NCI-H748 (cell line): ENCODE measurements around the gene NFATC1.

Experiments used
- DNase-seq: peaks from one replicate; lab custom pipeline; 2025; ENCODE audit not compliant: unreplicated experiment; lab: John Stamatoyannopoulos, UW

NFATC1 gene

GRCh38 chr18:79519751-79520477 lies 124.2 kb downstream of the NFATC1 start:
- DNase-seq, result peak; percentile 48

DNA sequence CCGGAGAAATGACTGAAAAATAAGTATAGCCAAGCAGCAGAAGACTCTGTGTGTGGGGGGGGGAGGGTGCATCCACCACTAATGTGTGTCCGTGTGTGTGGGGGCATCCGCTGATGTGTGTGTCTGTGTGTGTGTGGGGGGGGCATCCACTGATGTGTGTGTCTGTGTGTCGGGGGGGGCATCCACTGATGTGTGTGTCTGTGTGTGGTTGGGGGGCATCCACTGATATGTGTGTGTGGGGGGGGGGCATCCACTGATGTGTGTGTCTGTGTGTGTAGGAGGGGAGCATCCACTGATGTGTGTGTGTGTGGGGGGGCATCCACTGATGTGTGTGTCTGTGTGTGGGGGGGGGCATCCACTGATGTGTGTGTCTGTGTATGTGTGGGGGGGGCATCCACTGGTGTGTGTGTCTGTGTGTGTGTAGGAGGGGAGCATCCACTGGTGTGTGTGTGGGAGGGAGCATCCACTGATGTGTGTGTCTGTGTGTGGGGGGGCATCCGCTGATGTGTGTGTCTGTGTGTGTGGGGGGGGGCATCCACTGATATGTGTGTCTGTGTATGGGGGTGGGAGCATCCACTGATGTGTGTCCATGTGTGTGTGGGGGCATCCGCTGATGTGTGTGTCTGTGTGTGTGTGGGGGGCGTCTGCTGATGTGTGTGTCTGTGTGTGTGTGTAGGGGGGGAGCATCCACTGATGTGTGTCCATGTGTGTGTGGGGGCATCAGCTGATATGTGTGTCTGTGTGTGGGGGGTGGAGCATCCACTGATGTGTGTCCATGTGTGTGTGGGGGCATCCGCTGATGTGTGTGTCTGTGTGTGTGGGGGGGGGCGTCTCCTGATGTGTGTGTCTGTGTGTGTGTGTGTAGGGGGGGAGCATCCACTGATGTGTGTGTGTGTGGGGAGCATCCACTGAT lies 125.0 kb downstream of the NFATC1 start:
- DNase-seq, result no peak

DNA sequence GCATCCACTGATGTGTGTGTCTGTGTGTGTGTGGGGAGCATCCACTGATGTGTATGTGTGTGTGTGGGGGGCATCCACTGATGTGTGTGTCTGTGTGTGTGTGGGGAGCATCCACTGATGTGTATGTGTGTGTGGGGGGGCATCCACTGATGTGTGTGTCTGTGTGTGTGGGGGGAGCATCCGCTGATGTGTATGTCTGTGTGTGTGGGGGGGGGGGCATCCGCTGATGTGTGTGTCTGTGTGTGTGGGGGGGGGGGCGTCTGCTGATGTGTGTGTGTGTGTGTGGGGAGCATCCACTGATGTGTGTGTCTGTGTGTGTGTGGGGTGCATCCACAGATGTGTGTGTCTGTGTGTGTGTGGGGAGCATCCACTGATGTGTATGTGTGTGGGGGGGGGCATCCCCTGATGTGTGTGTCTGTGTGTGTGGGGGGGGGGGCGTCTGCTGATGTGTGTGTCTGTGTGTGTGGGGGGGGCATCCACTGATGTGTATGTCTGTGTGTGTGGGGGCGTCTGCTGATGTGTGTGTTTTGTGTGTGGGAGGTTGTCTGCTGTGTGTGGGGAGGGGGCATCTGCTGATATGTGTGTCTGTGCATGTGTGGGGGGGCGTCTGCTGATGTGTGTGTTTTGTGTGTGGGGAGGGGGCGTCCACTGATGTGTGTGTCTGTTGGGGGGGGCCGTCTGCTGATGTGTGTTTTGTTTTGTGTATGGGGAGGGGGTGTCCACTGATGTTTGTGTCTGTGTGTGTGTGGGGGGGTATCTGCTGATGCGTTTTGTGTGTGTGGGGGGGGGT lies 125.9 kb downstream of the NFATC1 start:
- DNase-seq, result no peak

DNA sequence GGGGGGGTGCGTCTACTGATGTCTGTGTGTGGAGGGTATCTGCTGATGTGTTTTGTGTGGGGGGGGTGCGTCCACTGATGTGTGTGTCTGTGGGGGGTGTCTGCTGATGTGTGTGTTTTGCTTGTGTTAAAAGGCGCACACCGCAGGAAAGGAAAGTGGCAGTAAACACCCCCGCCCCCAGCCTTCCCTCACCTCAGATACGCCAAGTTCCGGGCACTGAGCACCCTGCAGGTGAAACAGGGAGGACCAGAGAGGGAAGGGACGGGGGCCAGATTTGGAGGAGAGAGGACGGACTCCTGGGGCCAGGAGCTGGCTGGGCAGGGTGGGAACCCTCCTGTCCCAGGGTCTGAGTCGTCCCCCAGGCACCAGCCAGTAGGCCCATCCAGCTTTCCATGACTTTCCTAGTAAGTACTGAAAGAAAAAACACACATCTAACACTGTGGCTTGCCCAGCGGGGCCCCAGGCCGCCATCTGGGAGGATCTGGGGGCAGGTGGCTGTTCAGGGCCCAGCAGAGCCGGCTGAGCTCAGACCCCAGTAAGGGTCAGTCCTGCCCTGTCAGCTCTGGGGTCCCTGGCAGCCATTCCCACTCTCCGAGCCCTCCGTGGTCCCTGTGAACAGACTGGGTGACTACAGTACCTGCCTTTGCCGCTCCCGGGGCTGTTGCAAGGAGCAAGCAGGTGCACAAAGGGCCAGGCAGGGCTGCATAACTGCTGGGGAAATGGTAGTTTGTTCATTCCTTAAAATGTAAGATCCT lies 126.9 kb downstream of the NFATC1 start:
- DNase-seq, result no peak

DNA sequence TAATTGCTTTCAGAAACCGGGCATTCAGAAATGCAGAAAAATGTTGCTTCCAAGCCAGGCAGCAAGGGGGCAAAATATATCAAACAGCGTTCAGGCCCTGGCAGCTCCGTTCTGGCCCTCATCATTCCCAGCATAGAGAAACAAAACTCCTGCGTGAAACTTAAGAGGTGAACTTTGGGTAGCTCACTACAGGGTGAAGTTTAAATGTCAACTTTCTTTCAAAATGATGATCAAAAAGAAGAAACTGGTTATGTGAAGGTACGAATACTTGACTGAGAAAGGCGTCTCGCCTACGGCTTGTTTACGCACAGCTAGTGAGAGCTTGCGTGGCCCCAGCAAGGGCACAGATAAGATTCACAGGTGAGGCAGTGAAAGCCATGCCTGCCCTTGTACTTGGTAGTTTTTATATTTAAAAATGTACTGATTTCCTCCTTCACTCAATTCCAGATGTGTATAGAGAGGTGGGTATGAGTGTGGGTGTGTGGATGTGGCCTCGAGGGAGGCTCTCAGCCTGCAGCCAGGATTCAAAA lies 127.5 kb downstream of the NFATC1 start:
- DNase-seq, result no peak

DNA sequence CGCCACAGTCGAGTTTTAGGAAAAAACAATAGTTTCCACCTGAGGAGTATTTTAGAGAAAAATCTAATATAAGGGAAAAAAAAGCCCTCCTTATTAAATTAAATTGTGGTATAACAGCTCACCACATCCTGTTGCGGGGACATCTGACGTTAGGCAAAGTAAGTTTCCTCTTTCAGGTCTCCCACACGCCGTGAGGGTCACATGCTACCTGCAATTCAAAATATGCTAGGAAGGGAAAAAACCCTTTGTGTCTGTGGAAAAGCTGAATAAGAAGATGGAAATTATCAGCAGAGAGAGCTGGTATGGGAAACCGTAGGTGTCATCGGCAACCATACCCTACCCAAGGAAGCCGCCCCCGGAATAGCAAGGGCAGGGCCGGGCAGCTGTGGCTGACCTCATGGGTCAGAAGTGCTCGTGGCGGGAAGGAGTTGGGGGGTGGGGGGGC lies 128.0 kb downstream of the NFATC1 start:
- no peak for DNase-seq

DNA sequence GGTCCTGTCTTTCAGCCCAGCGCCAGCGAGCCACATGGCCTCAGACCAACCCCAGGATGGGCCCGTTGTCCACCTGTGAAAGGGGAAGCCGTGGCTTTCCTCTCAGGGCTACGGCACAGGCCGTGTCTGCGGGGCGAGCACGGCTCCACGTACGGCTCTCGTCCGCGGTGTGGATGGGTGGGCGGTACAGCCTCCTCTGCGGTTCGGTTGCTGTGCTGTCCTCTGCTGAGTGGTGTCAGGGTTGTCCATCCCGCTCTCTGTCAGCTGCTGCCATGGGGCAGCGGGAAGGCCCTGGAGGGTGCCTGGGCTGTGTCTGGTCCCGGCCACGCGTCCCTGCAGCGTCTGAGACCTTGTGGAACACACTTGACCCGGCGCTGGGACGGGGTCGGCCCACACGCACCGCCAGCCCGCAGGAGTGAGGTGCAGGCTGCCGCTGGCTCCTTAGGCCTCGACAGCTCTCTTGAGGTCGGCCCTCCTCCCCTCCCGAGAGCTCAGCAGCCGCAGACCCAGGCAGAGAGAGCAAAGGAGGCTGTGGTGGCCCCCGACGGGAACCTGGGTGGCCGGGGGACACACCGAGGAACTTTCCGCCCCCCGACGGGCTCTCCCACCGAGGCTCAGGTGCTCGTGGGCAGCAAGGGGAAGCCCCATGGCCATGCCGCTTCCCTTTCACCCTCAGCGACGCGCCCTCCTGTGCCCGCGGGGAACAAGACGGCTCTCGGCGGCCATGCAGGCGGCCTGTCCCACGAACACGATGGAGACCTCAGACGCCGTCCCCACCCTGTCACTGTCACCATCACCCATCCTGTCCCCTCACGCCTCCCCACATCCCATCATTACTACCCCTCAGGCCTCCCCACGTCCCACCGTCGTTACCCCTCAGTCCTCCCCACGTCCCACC lies 128.7 kb downstream of the NFATC1 start:
- DNase-seq, result no peak

GRCh38 chr18:79525556-79526467 lies 130.1 kb downstream of the NFATC1 start:
- DNase-seq, result peak; percentile 14

DNA sequence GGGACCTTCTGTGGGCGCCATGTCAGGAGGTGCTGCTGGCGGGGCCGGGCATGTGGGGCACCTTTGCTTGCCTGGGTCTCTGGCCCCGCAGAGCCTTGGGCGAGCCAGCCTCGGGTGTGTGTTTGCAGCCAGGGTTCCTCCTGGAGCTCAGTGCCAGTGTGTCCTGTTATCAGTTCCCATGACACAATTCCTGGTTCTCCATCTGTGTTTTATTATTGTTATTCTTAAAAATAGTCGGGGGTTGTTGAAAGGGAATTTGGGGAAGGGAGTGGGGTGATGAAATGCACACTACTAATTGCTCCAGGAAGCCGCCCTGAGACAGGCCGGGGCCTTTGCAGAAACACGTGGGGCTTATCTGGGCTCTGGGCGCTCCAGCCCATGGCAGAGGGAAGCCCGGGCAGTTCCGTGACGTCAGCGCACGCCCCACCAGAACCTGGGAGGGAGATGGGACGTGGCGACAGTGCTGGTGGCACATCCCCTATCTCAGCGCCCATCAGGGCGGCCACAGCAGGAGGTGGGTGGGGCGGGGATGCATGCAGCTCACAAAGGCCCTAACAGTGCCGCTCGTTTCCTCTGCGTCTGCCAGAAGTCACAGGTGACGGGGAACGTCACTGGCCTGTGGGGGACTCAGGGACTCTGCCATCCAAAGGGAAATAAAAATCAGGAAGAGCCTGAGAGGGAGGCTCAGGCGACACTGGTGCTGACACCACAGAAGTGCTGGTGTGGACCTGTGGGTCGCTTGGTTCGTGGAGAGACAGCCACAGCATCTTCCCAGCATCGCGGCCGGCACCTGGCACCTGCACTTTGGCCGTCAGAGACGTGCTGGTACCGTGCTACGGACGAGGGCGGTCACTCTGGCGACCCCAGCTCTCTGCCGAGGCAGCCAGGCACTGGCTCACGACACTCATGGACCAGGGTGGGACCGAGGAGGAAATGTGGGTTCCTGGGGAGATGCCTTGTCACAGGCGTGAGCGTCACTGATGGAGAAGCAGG lies 131.0 kb downstream of the NFATC1 start:
- no peak for DNase-seq

GRCh38 chr18:79527656-79528315 lies 132.1 kb downstream of the NFATC1 start:
- DNase-seq, result no peak

- no peak for DNase-seq
Observed at GRCh38 chr18:79528316-79528695, 132.6 kb downstream of the NFATC1 start.

DNA sequence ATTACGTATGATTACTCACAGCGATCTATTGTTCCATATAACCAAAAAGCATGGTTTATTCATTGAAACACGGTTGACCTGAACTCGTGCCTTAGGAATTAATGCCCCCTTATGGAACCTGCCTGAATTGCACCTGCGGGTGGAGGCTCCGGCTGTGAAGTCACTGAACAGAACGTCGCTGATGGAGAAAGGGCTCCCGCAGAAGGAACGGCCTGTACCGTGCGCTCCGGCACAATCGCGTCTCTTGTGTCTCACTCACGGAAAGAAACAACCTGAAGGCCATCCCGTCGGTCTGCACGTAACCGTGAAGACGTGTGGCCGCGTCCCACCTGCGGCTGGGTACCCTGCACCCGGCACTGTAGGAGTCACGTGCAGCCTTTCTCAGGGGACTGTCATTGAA lies 133.1 kb downstream of the NFATC1 start:
- DNase-seq, result peak; percentile 88

DNA sequence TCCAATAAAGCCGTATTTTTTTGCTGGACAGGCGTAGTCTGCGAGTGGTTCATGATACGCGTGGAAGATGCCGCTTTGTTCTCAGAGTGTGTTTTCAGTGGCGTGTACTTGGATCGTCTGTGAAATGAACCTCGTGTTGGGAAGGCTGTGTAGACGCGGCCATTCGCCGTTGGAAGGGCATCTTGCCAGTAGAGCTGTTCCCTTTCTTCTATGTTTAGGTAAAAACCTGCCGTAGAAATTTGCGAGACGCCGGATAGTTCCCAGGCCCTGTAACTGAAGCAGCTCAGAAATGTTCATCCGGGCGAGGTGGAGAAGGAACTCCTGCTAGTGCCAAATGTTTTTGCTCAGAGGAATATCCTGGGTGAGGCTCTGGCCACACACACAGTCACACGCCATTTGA lies 133.6 kb downstream of the NFATC1 start:
- DNase-seq, result no peak

DNA sequence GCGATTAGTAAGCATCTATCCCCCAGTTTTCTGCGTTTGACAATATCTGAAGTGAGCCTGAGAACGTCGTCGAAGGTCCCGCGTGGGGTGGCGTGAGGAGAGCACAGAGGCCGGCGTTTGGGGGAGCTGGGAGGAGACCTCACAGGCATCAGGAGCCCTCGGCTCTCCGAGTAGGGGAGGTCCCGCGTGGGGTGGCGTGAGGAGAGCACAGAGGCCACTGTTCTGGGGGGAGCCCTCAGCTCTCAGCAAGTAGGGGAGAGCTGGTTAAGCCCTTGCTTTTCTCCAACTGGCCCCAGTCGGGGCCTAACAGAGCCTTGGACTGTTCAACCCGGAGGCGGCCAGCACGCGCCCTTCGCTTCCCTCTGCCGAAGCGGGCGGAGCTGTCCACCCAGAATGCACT lies 134.3 kb downstream of the NFATC1 start:
- DNase-seq, result no peak

- DNase-seq, result peak; percentile 27
Observed at GRCh38 chr18:79530821-79531220, 135.1 kb downstream of the NFATC1 start.

DNA sequence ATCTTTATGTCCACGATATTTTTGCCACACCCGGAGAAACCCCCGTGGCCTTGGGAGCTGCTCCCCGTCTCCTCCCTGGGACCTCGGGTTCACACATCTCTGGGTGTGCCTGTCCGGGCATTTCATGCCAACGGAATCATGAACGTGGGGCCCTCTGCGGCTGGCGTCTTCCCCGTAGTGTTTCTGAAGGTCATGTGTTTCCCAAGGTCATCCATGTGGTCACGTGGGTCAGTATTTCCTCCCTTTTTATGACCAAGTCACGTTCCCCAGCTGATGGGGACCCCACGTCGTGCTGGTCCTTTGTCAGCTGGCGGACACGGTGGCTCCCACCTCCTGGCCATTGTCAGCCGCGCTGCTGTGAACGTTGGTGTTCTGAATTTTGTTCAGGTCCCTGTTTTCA lies 135.7 kb downstream of the NFATC1 start:
- DNase-seq, result peak; percentile 70

DNA sequence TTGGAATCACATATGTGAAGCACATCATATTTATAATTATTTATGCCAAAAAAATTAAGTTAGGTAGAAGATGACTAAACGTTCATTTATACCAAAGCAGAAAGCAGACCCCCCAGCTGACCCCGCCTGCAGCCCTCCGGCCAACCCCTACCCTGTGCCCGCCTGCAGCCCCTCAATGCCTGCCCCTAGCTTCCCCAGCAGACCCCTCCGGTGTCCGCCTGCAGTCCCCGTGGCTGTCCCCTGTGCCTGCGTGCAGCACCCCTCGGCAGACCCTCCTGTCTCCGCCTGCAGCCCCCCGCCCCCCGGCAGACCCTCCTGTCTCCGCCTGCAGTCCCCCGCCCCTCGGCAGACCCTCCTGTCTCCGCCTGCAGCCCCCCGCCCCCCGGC lies 136.2 kb downstream of the NFATC1 start:
- no peak for DNase-seq
